Prostate gland (tissue), 2 donors: ENCODE results near the gene FAM131B. TPM values are rescaled to one million over a fixed set of nuclear protein-coding genes. Genes with fewer than 3 reads are reported as not detected.
"Not testable (repeated sequence)": the region's sequence is repeated elsewhere in the genome, so short reads cannot be mapped to it uniquely, and the experiment has no call there.

Experiments
- DNase-seq: peaks from one replicate; pipeline ENCODE4 v3.0.0-alpha.2; 2019; ENCODE audit warnings: low spot score
- H3K27ac ChIP-seq, 2 donors: fragments of 200-600 bp; sonication (generic); 2 replicates each; pipeline ENCODE4 v1.5.1; 2017 to 2019
- H3K27me3 ChIP-seq: fragments of 200-600 bp; sonication (generic); replicated peaks from 2 replicates; pipeline ENCODE4 v1.5.1; 2019; ENCODE audit not compliant: insufficient read depth
- H3K36me3 ChIP-seq, 2 donors: fragments of 200-600 bp; sonication (generic); 1 replicate in 1 of 2; 2 replicates in 1 of 2; pipeline versions ENCODE4 v1.5.1 to v1.8.1; 2017 to 2019
- H3K4me1 ChIP-seq: fragments of 200-600 bp; sonication (generic); replicated peaks from 2 replicates; pipeline ENCODE4 v1.5.1; 2019
- H3K4me3 ChIP-seq, 2 donors: fragments of 200-600 bp; sonication (generic); 2 replicates each; pipeline ENCODE4 v1.5.1; 2017 to 2019
- H3K9me3 ChIP-seq: fragments of 200-600 bp; sonication (generic); 2 replicates; pipeline ENCODE4 v1.5.1; 2017
- CTCF ChIP-seq, 4 experiments: fragments of 200-600 bp in 2 of 4; fragments of 450-650 bp in 2 of 4; sonication (generic) in 2 of 4; IDR thresholded peaks; 1 replicate in 3 of 4; 2 replicates in 1 of 4; pipeline ENCODE4 v1.5.1; 2016 to 2019; ENCODE audit warnings: antibody characterized with exemption in 4 of 4, mild to moderate bottlenecking in 2 of 4, moderate library complexity in 2 of 4
- POLR2A ChIP-seq: fragments of 450-650 bp; IDR thresholded peaks from one replicate; pipeline ENCODE4 v1.6.1; 2016; ENCODE audit warnings: antibody characterized with exemption, mild to moderate bottlenecking
- POLR2AphosphoS5 ChIP-seq: sonication (generic); formaldehyde crosslinking; IDR thresholded peaks from one replicate; pipeline ENCODE4 v1.6.1; 2017; ENCODE audit warnings: antibody characterized with exemption
- WGBS: methylation state at CpG from one replicate; pipeline ENCODE4 v1.1.5; 2018; 5-methylcytosine and 5-hydroxymethylcytosine counted together
- intact Hi-C: fragments of 100-400 bp; cut with DNase I; formaldehyde crosslinking; loops from one replicate; pipeline ENCODE4 v1.14.2; 2022
- total RNA-seq, 2 donors: library from RNA; depleted of rRNA; stranded (reverse); fragments of >200 nt; gene quantifications; one replicate each; pipeline ENCODE4 v1.1.0, GENCODE V29; 2016

Gene FAM131B
- total RNA-seq, 2 donors from 2014 or later = 0.32 to 1.2 TPM

GRCh38 chr7:143394068-143394467, 31.6 kb upstream of the FAM131B start:
- Histone ChIP-seq H3K9me3 (no peaks in the 10 kb centered on the region), H3K27ac (no peak overlapping the region), H3K36me3 (peaks cover 0 to 1% of the 10 kb centered on the region in 2 donors), H3K4me1 (no peaks in the 10 kb centered on the region), H3K4me3 (no peak overlapping the region), H3K27me3 (no peaks in the 10 kb centered on the region)
- no peak for DNase-seq
- WGBS = 95% methylated on average over 6 of the region's 6 CpGs
- intact Hi-C loops = loop anchor here (10.0 kb wide), 1 partner anchor 539 kb away; the partner anchor contains the start of gene EPHB6
- TF ChIP-seq POLR2A (no peak), POLR2AphosphoS5 (no peak), CTCF (IDR thresholded peaks at IDR 0.05) (no peak)

GRCh38 chr7:143393267-143394041, 30.9 kb upstream of the FAM131B start:
- WGBS = 80% methylated on average over 14 of the region's 14 CpGs
- Histone ChIP-seq H3K9me3 (no peaks in the 10 kb centered on the region), H3K36me3 (peaks cover 0 to 8% of the 10 kb centered on the region in 2 donors), H3K4me1 (no peaks in the 10 kb centered on the region), H3K4me3 (no peak overlapping the region), H3K27me3 (no peaks in the 10 kb centered on the region), H3K27ac (no peak overlapping the region)
- TF ChIP-seq POLR2AphosphoS5 = no peak
- TF ChIP-seq CTCF (IDR thresholded peaks at IDR 0.05) = no peak
- TF ChIP-seq POLR2A = no peak
- intact Hi-C loops = loop anchor here (10.0 kb wide), 1 partner anchor 539 kb away; the partner anchor contains the start of gene EPHB6
- no peak for DNase-seq

- no peak for TF ChIP-seq POLR2A
- TF ChIP-seq POLR2AphosphoS5 = no peak
- TF ChIP-seq CTCF (IDR thresholded peaks at IDR 0.05) = no peak
- WGBS = 93% methylated on average over 6 of the region's 6 CpGs
- Histone ChIP-seq H3K9me3 (no peaks in the 10 kb centered on the region), H3K36me3 (peaks cover 0 to 12% of the 10 kb centered on the region in 2 donors), H3K4me1 (no peaks in the 10 kb centered on the region), H3K27ac (no peak overlapping the region), H3K4me3 (no peak overlapping the region), H3K27me3 (no peaks in the 10 kb centered on the region)
- DNase-seq = no peak
- intact Hi-C loops = loop anchor here (10.0 kb wide), 1 partner anchor 538 kb away; the partner anchor contains the start of gene EPHB6
Observed at GRCh38 chr7:143392875-143393266, 30.4 kb upstream of the FAM131B start.

GRCh38 chr7:143392427-143392826, 29.9 kb upstream of the FAM131B start:
- H3K4me1 ChIP-seq, H3K4me3 ChIP-seq, H3K27me3 ChIP-seq, H3K9me3 ChIP-seq, DNase-seq: not testable (repeated sequence)
- Histone ChIP-seq H3K27ac (peak overlapping the region in 1 of 2 donors; percentile 61), H3K36me3 (peaks cover 0 to 12% of the 10 kb centered on the region in 2 donors)
- intact Hi-C loops = loop anchor here (10.0 kb wide), 1 partner anchor 538 kb away; the partner anchor contains the start of gene EPHB6
- WGBS = 93% methylated on average over 8 of the region's 8 CpGs

- Histone ChIP-seq H3K27me3 (no peaks in the 10 kb centered on the region), H3K4me1 (no peaks in the 10 kb centered on the region), H3K27ac (peak overlapping the region; percentile 61 to 65), H3K4me3 (no peak overlapping the region), H3K9me3 (no peaks in the 10 kb centered on the region), H3K36me3 (peaks cover 0 to 12% of the 10 kb centered on the region in 2 donors)
- DNase-seq = no peak
- 60% methylated on average over 24 of the region's 24 CpGs for WGBS
- peak; percentile 15 for TF ChIP-seq POLR2AphosphoS5
- TF ChIP-seq POLR2A = no peak
- intact Hi-C loops = loop anchor here (10.0 kb wide), 1 partner anchor 537 kb away; the partner anchor contains the start of gene EPHB6
Observed at GRCh38 chr7:143391462-143392404, 29.2 kb upstream of the FAM131B start.
